Osteoblast (primary cell): ENCODE results near the gene SPACA6. TPM values are rescaled to one million over a fixed set of nuclear protein-coding genes. Genes with fewer than 3 reads are reported as not detected.

Source experiments
- DNase-seq: peaks from one replicate; pipeline ENCODE4 v3.0.0; 2011; ENCODE audit warnings: low spot score, mixed read lengths; ENCODE audit not compliant: insufficient read length; ENCODE audit errors: missing footprints
- H2AFZ ChIP-seq: 2 replicates; pipeline ENCODE4 v1.6.0; 2011; ENCODE audit warnings: mild to moderate bottlenecking, low read length
- H3K27ac ChIP-seq: 2 replicates; pipeline ENCODE4 v1.5.1; 2011; ENCODE audit warnings: mild to moderate bottlenecking, low read depth, low read length, moderate library complexity
- H3K27me3 ChIP-seq: 2 replicates; pipeline ENCODE4 v1.6.0; 2012; ENCODE audit warnings: mild to moderate bottlenecking, control low read depth, inconsistent platforms, low read length, moderate library complexity; ENCODE audit not compliant: insufficient read depth
- H3K36me3 ChIP-seq: 2 replicates; pipeline ENCODE4 v1.5.1; 2011; ENCODE audit warnings: mild to moderate bottlenecking, low read length, control low read depth, moderate library complexity; ENCODE audit not compliant: insufficient read depth
- H3K4me1 ChIP-seq: 2 replicates; pipeline ENCODE4 v1.5.1; 2011; ENCODE audit warnings: mild to moderate bottlenecking, low read length, control low read depth, moderate library complexity; ENCODE audit not compliant: insufficient read depth
- H3K4me2 ChIP-seq: 2 replicates; pipeline ENCODE4 v1.6.0; 2011; ENCODE audit warnings: mild to moderate bottlenecking, low read length; ENCODE audit not compliant: insufficient read depth
- H3K4me3 ChIP-seq: fragments of 200-600 bp; sonication (generic); 3 replicates; pipeline ENCODE4 v1.5.1; 2012; ENCODE audit warnings: mild to moderate bottlenecking, low read length, inconsistent platforms; ENCODE audit not compliant: insufficient read depth
- H3K79me2 ChIP-seq: 2 replicates; pipeline ENCODE4 v1.6.0; 2012; ENCODE audit warnings: mild to moderate bottlenecking, low read length, control low read depth, inconsistent platforms; ENCODE audit not compliant: insufficient read depth
- H3K9me3 ChIP-seq: 2 replicates; pipeline ENCODE4 v1.5.1; 2011; ENCODE audit warnings: low read depth, low read length, control low read depth
- H4K20me1 ChIP-seq: 2 replicates; pipeline ENCODE4 v1.6.0; 2012; ENCODE audit warnings: mild to moderate bottlenecking, low read length, control low read depth; ENCODE audit not compliant: insufficient read depth
- total RNA-seq: library from RNA; depleted of rRNA; stranded (reverse); fragments of >200 nt; gene quantifications from 2 replicates; pipeline ENCODE4 v1.2.3, GENCODE V29; 2012
- TF ChIP-seq, protein P1 (sequence below): IDR thresholded peaks from 2 replicates; pipeline ENCODE4 v1.5.1; 2011; ENCODE audit warnings: mild to moderate bottlenecking, low read depth, low read length, moderate library complexity; ENCODE audit errors: extremely low read depth

SPACA6 gene
- total RNA-seq, 1 donor = 12.7 TPM

DNA sequence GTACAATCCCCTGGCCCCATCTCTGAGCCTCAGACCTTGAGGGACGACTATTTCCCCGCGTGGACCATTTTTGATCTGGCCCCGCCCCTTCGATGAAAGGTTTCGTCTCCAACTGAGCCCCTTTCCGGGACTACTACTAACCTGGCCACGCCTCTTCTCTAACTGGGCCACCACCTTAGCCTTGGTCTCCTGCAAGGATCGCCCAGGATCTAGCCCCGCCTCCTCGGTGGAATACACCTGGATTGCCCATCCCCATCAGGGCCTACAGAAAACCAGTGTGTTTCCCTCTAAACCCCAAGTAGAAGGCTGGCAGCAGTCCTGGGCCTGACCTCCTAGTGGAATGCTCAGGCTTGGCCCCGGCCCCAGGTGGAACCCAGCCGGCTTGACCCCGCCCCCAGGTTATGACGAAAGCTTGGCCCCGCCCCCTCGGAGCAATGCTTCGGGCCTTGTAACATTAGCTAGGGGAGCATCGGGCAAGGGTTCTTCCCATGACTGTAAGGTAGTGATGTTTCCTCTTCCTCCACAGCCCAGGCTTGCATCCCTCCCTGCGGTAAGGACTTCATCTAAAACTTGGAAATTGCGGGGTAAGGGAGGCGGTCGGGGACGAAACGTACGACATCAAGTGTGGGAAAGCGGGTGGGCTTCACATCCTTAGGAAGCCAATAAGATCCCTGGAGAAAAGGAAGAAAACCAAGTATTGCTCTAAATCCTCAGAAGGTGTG lies 9.1 kb downstream of the SPACA6 start:
- H3K27ac ChIP-seq = no peak overlapping the region
- no peak overlapping the region for H2AFZ ChIP-seq
- DNase-seq = peak; percentile 86
- H3K4me3 ChIP-seq = no peak overlapping the region
- peaks cover 31% of the 10 kb centered on the region for H4K20me1 ChIP-seq
- no peaks in the 10 kb centered on the region for H3K9me3 ChIP-seq
- peaks cover 32% of the 10 kb centered on the region for H3K79me2 ChIP-seq
- no peaks in the 10 kb centered on the region for H3K27me3 ChIP-seq
- peaks cover 13% of the 10 kb centered on the region for H3K4me1 ChIP-seq
- TF ChIP-seq, protein P1, sequence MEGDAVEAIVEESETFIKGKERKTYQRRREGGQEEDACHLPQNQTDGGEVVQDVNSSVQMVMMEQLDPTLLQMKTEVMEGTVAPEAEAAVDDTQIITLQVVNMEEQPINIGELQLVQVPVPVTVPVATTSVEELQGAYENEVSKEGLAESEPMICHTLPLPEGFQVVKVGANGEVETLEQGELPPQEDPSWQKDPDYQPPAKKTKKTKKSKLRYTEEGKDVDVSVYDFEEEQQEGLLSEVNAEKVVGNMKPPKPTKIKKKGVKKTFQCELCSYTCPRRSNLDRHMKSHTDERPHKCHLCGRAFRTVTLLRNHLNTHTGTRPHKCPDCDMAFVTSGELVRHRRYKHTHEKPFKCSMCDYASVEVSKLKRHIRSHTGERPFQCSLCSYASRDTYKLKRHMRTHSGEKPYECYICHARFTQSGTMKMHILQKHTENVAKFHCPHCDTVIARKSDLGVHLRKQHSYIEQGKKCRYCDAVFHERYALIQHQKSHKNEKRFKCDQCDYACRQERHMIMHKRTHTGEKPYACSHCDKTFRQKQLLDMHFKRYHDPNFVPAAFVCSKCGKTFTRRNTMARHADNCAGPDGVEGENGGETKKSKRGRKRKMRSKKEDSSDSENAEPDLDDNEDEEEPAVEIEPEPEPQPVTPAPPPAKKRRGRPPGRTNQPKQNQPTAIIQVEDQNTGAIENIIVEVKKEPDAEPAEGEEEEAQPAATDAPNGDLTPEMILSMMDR = no peak
- H3K4me2 ChIP-seq = no peak overlapping the region
- H3K36me3 ChIP-seq = peaks cover 80% of the 10 kb centered on the region

DNA sequence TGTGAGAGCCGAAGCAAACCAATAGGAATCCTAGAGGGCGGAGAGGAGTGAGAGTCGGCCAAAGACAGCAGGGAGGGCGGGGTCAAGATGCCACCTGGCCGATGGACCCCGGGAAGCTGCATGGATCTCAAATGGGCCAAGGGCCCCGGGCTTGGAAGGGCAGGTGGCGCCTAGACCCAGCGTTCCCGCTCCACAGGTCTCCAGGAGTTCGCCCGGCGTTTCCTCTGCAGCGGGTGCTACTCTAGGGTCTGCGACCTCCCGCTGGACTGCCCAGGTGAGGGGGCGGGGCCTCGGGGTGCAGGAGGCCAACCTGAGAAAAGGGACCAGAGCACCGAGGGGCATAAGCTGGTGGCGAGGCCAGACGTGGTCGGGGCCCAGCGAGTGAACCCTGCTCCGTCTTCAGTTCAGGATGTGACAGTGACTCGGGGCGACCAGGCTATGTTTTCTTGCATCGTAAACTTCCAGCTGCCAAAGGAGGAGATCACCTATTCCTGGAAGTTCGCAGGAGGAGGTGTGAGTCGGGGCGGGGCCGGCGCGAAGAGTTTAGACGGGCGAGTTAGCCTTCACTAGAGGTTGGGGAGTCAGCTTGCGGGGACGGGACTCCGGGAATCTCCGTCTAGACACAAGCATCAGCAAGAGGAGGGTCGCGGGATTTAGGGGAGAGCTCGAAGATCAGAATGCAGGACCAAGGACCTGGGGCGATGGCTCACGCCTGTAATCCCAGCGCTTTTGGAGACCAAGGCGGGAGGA lies 9.9 kb downstream of the SPACA6 start:
- peak; percentile 45 for DNase-seq
- Histone ChIP-seq H3K4me3 (no peak overlapping the region), H3K27me3 (no peaks in the 10 kb centered on the region), H2AFZ (no peak overlapping the region), H3K9me3 (no peaks in the 10 kb centered on the region), H3K79me2 (peaks cover 24% of the 10 kb centered on the region), H3K27ac (peak overlapping the region; percentile 89), H4K20me1 (peaks cover 24% of the 10 kb centered on the region), H3K36me3 (peaks cover 74% of the 10 kb centered on the region), H3K4me2 (no peak overlapping the region), H3K4me1 (peaks cover 13% of the 10 kb centered on the region)
- TF ChIP-seq, protein P1 = no peak

DNA sequence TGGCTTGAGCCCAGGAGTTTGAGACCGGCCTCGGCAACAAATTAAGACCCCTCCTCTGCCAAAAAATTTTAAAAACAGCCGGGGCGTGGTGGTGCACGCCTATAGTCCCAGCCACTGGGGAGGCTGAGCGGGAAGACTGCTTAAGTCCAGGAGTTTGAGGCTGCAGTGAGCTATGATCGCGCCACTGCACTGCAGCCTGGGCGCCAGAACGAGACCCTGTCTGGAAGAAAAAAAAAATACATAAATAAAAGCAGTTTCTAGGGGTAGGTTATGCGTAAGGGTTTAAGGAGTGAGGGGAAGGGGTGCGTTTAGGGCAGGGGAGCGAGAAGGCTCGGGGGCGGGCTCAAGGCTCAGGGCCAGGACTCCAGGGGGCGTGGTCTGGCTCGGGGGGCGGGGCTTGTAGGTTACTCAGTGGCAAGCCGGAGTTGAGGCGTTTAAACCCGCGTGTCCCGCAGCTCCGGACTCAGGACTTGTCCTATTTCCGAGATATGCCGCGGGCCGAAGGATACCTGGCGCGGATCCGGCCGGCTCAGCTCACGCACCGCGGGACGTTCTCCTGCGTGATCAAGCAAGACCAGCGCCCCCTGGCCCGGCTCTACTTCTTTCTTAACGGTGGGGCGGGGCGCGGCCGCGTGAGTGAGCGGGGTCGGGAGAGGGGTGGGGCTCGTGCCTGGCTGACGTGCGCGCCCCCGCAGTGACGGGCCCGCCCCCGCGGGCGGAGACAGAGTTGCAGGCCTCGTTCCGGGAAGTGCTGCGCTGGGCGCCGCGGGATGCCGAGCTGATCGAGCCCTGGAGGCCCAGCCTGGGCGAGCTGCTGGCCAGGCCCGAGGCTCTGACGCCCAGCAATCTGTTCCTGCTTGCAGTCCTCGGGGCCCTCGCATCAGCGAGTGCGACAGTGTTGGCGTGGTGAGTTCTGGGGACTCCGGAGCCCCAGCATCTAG lies 10.7 kb downstream of the SPACA6 start:
- DNase-seq = peak; percentile 99
- H2AFZ ChIP-seq = peak overlapping the region; percentile 46
- peaks cover 18% of the 10 kb centered on the region for H4K20me1 ChIP-seq
- H3K4me1 ChIP-seq = peaks cover 13% of the 10 kb centered on the region
- peak overlapping the region; percentile 85 for H3K4me2 ChIP-seq
- no peaks in the 10 kb centered on the region for H3K27me3 ChIP-seq
- H3K27ac ChIP-seq = peak overlapping the region; percentile 89
- H3K9me3 ChIP-seq = no peaks in the 10 kb centered on the region
- peak overlapping the region; percentile 81 for H3K4me3 ChIP-seq
- H3K79me2 ChIP-seq = peaks cover 16% of the 10 kb centered on the region
- peaks cover 66% of the 10 kb centered on the region for H3K36me3 ChIP-seq
- TF ChIP-seq, protein P1 = peak; percentile 30
